Right lobe of liver (tissue), 6 donors: ENCODE data around the gene CCNH. TPM values are rescaled to one million over a fixed set of nuclear protein-coding genes. Genes with fewer than 3 reads are reported as not detected.
A peak's percentile ranks its signal among the peaks of the same experiment; 100 is the strongest.

ENCODE experiments used
- ATAC-seq, 4 donors: fragments of 200-7000 bp; cut with Tn5 transposase; one replicate each; pipeline ENCODE4 v1.9.1; 2020; ENCODE audit warnings: mild to moderate bottlenecking in 4 of 4, moderate library complexity in 4 of 4
- DNase-seq, 3 donors: peaks; one replicate each; pipeline ENCODE4 v3.0.0-alpha.2; 2020
- H3K27ac ChIP-seq, 3 donors: fragments of 200-600 bp; one replicate each; pipeline ENCODE4 v1.8.0; 2022
- H3K27me3 ChIP-seq, 2 donors: fragments of 200-600 bp; one replicate each; pipeline ENCODE4 v1.8.0; 2022
- H3K36me3 ChIP-seq, 4 donors: fragments of 200-600 bp; sonication (generic) in 1 of 4; one replicate each; pipeline versions ENCODE4 v1.5.1 to v1.8.0; 2017 to 2022; ENCODE audit warnings: control low read depth in 1 of 4
- H3K4me1 ChIP-seq, 4 donors: fragments of 200-600 bp; sonication (generic) in 1 of 4; one replicate each; pipeline versions ENCODE4 v1.5.1 to v1.8.0; 2017 to 2022; ENCODE audit warnings: control low read depth in 1 of 4
- H3K4me3 ChIP-seq, 3 donors: fragments of 200-600 bp; one replicate each; pipeline ENCODE4 v1.8.0; 2022
- H3K9me3 ChIP-seq, 4 donors: fragments of 200-600 bp; sonication (generic) in 1 of 4; one replicate each; pipeline versions ENCODE4 v1.5.1 to v1.8.0; 2017 to 2022; ENCODE audit warnings: control low read depth in 1 of 4
- CTCF ChIP-seq, 4 donors: fragments of 200-600 bp in 3 of 4; fragments of 450-650 bp in 1 of 4; IDR thresholded peaks; one replicate each; pipeline versions ENCODE4 v1.5.1 to v1.8.0; 2016 to 2022; ENCODE audit warnings: antibody characterized with exemption in 4 of 4, mild to moderate bottlenecking in 2 of 4
- POLR2A ChIP-seq: fragments of 450-650 bp; IDR thresholded peaks from one replicate; pipeline ENCODE4 v1.6.1; 2017; ENCODE audit warnings: antibody characterized with exemption, mild to moderate bottlenecking
- WGBS: methylation state at CpG from one replicate; pipeline ENCODE4 v1.1.6; 2018; ENCODE audit warnings: low coverage, low lambda C conversion rate; ENCODE audit not compliant: insufficient coverage; ENCODE audit errors: missing lambda C conversion rate; 5-methylcytosine and 5-hydroxymethylcytosine counted together
- intact Hi-C, 2 donors: fragments of 100-400 bp; cut with DNase I; formaldehyde crosslinking; loops; one replicate each; pipeline versions ENCODE4 v1.11.2 to v1.14.1; 2022
- total RNA-seq, 6 experiments: library from RNA; depleted of rRNA in 2 of 6; stranded (reverse); fragments of >200 nt in 2 of 6; fragmentation: NEBNext Ultra II Directional in 3 of 6; extraction: Animal tissue kit (Norgen Biotek cat#: 25700) in 3 of 6; gene quantifications; one replicate each; pipeline versions ENCODE4 v1.1.0 to v1.2.4, GENCODE V29; 2016 to 2023
- donor health status: DM: no; HTN: yes; CAD: no.
- donor health status: DM: no; HTN: no; CAD: no.
- donor health status: DM: no; HTN: no; CAD: no.
- donor health status: DM: no; HTN: yes; CAD: no.
- donor health status: DM: no; HTN: yes; CAD: no.

CCNH gene
- total RNA-seq, 6 experiments from 2014 or later: 18.0 to 65.0 (median 19.3) TPM

GRCh38 chr5:87421307-87421706 is 8.6 kb upstream of the CCNH start:
- ATAC-seq (no peak), DNase-seq (no peak)
- no peak for TF ChIP-seq POLR2A
- TF ChIP-seq CTCF (IDR thresholded peaks at IDR 0.05): no peak
- Histone ChIP-seq H3K4me3 (no peak overlapping the region), H3K9me3 (no peaks in the 10 kb centered on the region), H3K36me3 (no peaks in the 10 kb centered on the region), H3K27ac (no peak overlapping the region), H3K4me1 (no peaks in the 10 kb centered on the region), H3K27me3 (no peaks in the 10 kb centered on the region)
- intact Hi-C loops: no loop called here

GRCh38 chr5:87418506-87418905 is 5.8 kb upstream of the CCNH start:
- TF ChIP-seq POLR2A (no peak), CTCF (IDR thresholded peaks at IDR 0.05) (no peak)
- intact Hi-C loops: no loop called here
- no peaks in the 10 kb centered on the region for H3K4me1 ChIP-seq
- ATAC-seq (no peak), DNase-seq (no peak)
- no peaks in the 10 kb centered on the region for H3K36me3 ChIP-seq
- H3K4me3 ChIP-seq: no peak overlapping the region
- H3K27me3 ChIP-seq: no peaks in the 10 kb centered on the region
- H3K27ac ChIP-seq: no peak overlapping the region
- no peaks in the 10 kb centered on the region for H3K9me3 ChIP-seq

GRCh38 chr5:87413343-87413645 is 564 bp upstream of the CCNH start:
- WGBS: 56% methylated on average over 3 of the region's 3 CpGs
- peaks cover 0 to 12% (median 5%) of the 10 kb centered on the region in 4 donors for H3K4me1 ChIP-seq
- no peaks in the 10 kb centered on the region for H3K27me3 ChIP-seq
- intact Hi-C loops: no loop called here
- DNase-seq: no peak
- H3K9me3 ChIP-seq: no peaks in the 10 kb centered on the region
- no peak for ATAC-seq
- peak overlapping the region; percentile 95 to 99 (median 96) for H3K27ac ChIP-seq
- no peak for TF ChIP-seq CTCF (IDR thresholded peaks at IDR 0.05)
- no peak for TF ChIP-seq POLR2A
- H3K4me3 ChIP-seq: peak overlapping the region; percentile 74 to 87 (median 76)
- peaks cover 0 to 24% (median 8%) of the 10 kb centered on the region in 4 donors for H3K36me3 ChIP-seq

- WGBS: under 1% methylated on average over 29 of the region's 29 CpGs
- peaks cover 0 to 12% (median 5%) of the 10 kb centered on the region in 4 donors for H3K4me1 ChIP-seq
- H3K27ac ChIP-seq: peak overlapping the region; percentile 95 to 99 (median 96)
- peak overlapping the region; percentile 74 to 87 (median 76) for H3K4me3 ChIP-seq
- TF ChIP-seq POLR2A: no peak
- no peak for TF ChIP-seq CTCF (IDR thresholded peaks at IDR 0.05)
- no peaks in the 10 kb centered on the region for H3K9me3 ChIP-seq
- H3K36me3 ChIP-seq: peaks cover 0 to 36% (median 12%) of the 10 kb centered on the region in 4 donors
- peak; percentile 35 to 42 (median 41) for ATAC-seq
- H3K27me3 ChIP-seq: no peaks in the 10 kb centered on the region
- DNase-seq: peak in 1 of 3 donors; percentile 48
- intact Hi-C loops: no loop called here
These were observed 629 bp downstream of the CCNH start for GRCh38 chr5:87411973-87412629.

- no peaks in the 10 kb centered on the region for H3K9me3 ChIP-seq
- ATAC-seq: no peak
- peak overlapping the region; percentile 95 to 99 (median 96) for H3K27ac ChIP-seq
These were observed 1.2 kb downstream of the CCNH start for GRCh38 chr5:87411586-87411972.

More at GRCh38 chr5:87411586-87411972, 1.2 kb downstream of the CCNH start:
- whole genome bisulfite sequencing: 2% methylated on average over 5 of the region's 5 CpGs
- Histone ChIP-seq H3K27me3 (no peaks in the 10 kb centered on the region), H3K4me1 (peaks cover 0 to 12% (median 5%) of the 10 kb centered on the region in 4 donors), H3K4me3 (peak overlapping the region; percentile 74 to 87 (median 76)), H3K36me3 (peaks cover 0 to 41% (median 14%) of the 10 kb centered on the region in 4 donors)
- no peak for DNase-seq
- TF ChIP-seq CTCF (IDR thresholded peaks at IDR 0.05) (no peak), POLR2A (no peak)
- intact Hi-C loops: no loop called here
